Endothelial cell (in vitro differentiated cells): Measurements from ENCODE around the gene GDF2. TPM values are rescaled to one million over a fixed set of nuclear protein-coding genes. Genes with fewer than 3 reads are reported as not detected.

Experiments used
- DNase-seq: peaks from one replicate; pipeline ENCODE4 v3.0.0; 2021; ENCODE audit warnings: low spot score
- H3K27ac Mint-ChIP-seq: one replicate; pipeline ENCODE4 v1.8.0; 2021; ENCODE audit warnings: mixed read lengths, inconsistent platforms; ENCODE audit not compliant: unreplicated experiment
- H3K27me3 Mint-ChIP-seq: one replicate; pipeline ENCODE4 v1.8.0; 2021; ENCODE audit warnings: mild to moderate bottlenecking, moderate library complexity, mixed read lengths, inconsistent platforms; ENCODE audit not compliant: unreplicated experiment
- H3K36me3 Mint-ChIP-seq: one replicate; pipeline ENCODE4 v1.8.0; 2021; ENCODE audit warnings: mild to moderate bottlenecking, low read depth, mixed read lengths, inconsistent platforms; ENCODE audit not compliant: unreplicated experiment
- H3K4me1 Mint-ChIP-seq: one replicate; pipeline ENCODE4 v1.8.0; 2021; ENCODE audit warnings: mild to moderate bottlenecking, mixed read lengths, inconsistent platforms; ENCODE audit not compliant: unreplicated experiment
- H3K4me3 Mint-ChIP-seq: one replicate; pipeline ENCODE4 v1.8.0; 2021; ENCODE audit warnings: mild to moderate bottlenecking, mixed read lengths, inconsistent platforms; ENCODE audit not compliant: unreplicated experiment
- H3K9me3 Mint-ChIP-seq: one replicate; pipeline ENCODE4 v1.8.0; 2021; ENCODE audit warnings: mixed read lengths, inconsistent platforms; ENCODE audit not compliant: unreplicated experiment
- CTCF ChIP-seq: fragments of 200-600 bp; sonication (generic); IDR thresholded peaks from one replicate; pipeline ENCODE4 v1.5.0; 2021; ENCODE audit warnings: antibody characterized with exemption; ENCODE audit not compliant: unreplicated experiment
- total RNA-seq: library from RNA; stranded (reverse); fragmentation: NEBNext Ultra II Directional; extraction: Animal tissue kit (Norgen Biotek cat#: 25700); gene quantifications from one replicate; pipeline ENCODE4 v1.2.1, GENCODE V29; 2021; ENCODE audit not compliant: unreplicated experiment

GDF2 gene
- total RNA-seq, 1 donor from 2014 or later = not detected

- Mint-ChIP-seq H3K4me1 (no peaks in the 10 kb centered on the region), H3K27ac (no peak overlapping the region), H3K27me3 (peaks cover 2% of the 10 kb centered on the region), H3K36me3 (no peaks in the 10 kb centered on the region), H3K9me3 (no peaks in the 10 kb centered on the region), H3K4me3 (no peak overlapping the region)
- no peak for TF ChIP-seq CTCF
- no peak for DNase-seq
These were observed 12.2 kb upstream of the GDF2 start for GRCh38 chr10:47310090-47310505.

- Mint-ChIP-seq H3K27ac (no peak overlapping the region), H3K36me3 (no peaks in the 10 kb centered on the region), H3K4me1 (no peaks in the 10 kb centered on the region), H3K27me3 (no peaks in the 10 kb centered on the region), H3K9me3 (no peaks in the 10 kb centered on the region), H3K4me3 (no peak overlapping the region)
- DNase-seq = no peak
- TF ChIP-seq CTCF = no peak
These were observed 10.9 kb upstream of the GDF2 start for GRCh38 chr10:47311193-47311931.

DNA sequence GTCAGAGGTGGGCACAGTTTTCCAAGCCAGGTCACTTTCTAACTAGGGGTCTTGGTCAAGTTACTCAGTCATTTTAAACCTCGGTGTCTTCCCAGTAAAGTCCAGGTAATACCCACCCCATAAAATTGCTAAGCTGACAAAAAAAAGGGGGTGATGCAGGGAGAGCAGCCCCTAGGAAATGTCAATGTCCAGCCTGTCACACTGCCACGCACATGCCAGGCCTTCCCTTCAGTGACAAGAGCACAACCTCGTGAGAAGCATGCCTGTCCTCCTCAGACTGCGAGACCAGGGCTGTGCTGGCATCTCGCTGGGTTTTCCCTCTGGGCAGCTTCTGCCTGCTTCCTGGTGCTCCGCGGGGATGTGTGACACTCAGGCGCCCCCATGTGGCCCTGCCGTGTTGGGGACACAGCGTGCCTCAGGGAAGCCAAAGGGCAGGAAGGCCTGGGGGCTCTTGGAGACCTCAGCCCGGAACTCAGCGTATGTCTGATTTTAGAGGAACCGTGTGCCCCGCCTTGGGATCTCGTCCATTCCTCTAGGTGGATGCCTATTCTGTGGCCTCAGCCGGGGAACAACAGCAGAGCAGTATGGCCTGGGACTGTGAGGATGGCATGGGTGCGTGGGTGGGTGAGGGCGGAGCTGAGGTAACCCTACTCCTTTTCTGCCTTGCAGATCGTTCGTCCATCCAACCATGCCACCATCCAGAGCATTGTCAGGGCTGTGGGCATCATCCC lies 10.2 kb upstream of the GDF2 start:
- no peaks in the 10 kb centered on the region for H3K27me3 Mint-ChIP-seq
- peak; percentile 90 for DNase-seq
- peak; percentile 59 for TF ChIP-seq CTCF
- no peaks in the 10 kb centered on the region for H3K9me3 Mint-ChIP-seq
- H3K36me3 Mint-ChIP-seq = no peaks in the 10 kb centered on the region
- no peak overlapping the region for H3K4me3 Mint-ChIP-seq
- no peaks in the 10 kb centered on the region for H3K4me1 Mint-ChIP-seq
- no peak overlapping the region for H3K27ac Mint-ChIP-seq

GRCh38 chr10:47312663-47312995 lies 9.6 kb upstream of the GDF2 start:
- DNase-seq = no peak
- Mint-ChIP-seq H3K27me3 (no peaks in the 10 kb centered on the region), H3K4me1 (no peaks in the 10 kb centered on the region), H3K36me3 (no peaks in the 10 kb centered on the region), H3K4me3 (no peak overlapping the region), H3K27ac (no peak overlapping the region), H3K9me3 (no peaks in the 10 kb centered on the region)
- TF ChIP-seq CTCF = no peak

GRCh38 chr10:47314416-47314970 lies 7.8 kb upstream of the GDF2 start:
- Mint-ChIP-seq H3K27ac (no peak overlapping the region), H3K4me3 (no peak overlapping the region), H3K36me3 (no peaks in the 10 kb centered on the region), H3K27me3 (no peaks in the 10 kb centered on the region), H3K9me3 (no peaks in the 10 kb centered on the region), H3K4me1 (peaks cover 2% of the 10 kb centered on the region)
- no peak for DNase-seq
- TF ChIP-seq CTCF = no peak
